ENCODE measurements around the gene SAMMSON. TPM values are rescaled to one million over a fixed set of nuclear protein-coding genes. Genes with fewer than 3 reads are reported as not detected.

Gene SAMMSON
- total RNA-seq, 1 experiment from 2014 or later = not detected

DNA sequence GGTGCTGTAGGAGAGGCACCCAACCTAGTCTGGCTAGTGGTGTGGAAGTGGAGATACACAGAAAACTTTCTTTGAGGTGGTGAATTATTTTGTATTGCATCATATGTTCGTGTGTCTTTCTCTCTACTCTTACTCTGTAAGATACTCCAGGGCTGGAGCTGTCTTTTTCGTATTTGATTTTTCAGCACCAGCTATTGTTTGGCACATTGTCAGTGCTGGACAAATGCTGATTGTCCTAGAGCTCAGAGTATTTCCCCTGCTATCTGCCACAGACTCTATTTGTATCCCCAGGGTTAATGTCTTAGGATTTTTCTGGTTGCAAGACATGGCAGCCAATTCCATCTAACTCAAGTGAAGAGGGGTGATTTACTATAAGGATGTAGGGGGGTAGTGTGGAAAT is 110.5 kb downstream of the SAMMSON start:
- Histone ChIP-seq H3K4me3 (ENCODE audit: low read depth in 2 of 2, low read length in 2 of 2) (no peak overlapping the region), H3K4me1 (ENCODE audit: control insufficient read depth, insufficient read depth, low read length) (no peaks in the 10 kb centered on the region), H3K27ac (ENCODE audit: low read length) (no peak overlapping the region), H3K9me3 (ENCODE audit: control insufficient read depth, insufficient read depth, low read depth, low read length) (no peaks in the 10 kb centered on the region), H3K36me3 (ENCODE audit: control insufficient read depth, insufficient read depth, low read length) (no peaks in the 10 kb centered on the region), H3K27me3 (ENCODE audit: control insufficient read depth, insufficient read depth, low read length) (no peaks in the 10 kb centered on the region)
- intact Hi-C loops (cut with micrococcal nuclease; ENCODE audit: unreplicated experiment) (no loop called here), in situ Hi-C loops (cut with HindIII; ENCODE audit: low pct_unique_long_range_greater_than_20kb, low sequenced_read_pairs) (no loop called here)
- CTCF ChIA-PET = no interaction called here
- POLR2A ChIA-PET = no interaction called here
- no peak for ATAC-seq
- DNase-seq (ENCODE audit: low read depth, low spot score) = no peak
- TF ChIP-seq TCF7L2 (IDR thresholded peaks at IDR 0.05; ENCODE audit: low read depth, low read length) = no peak
- TF ChIP-seq SIN3A (IDR thresholded peaks at IDR 0.05; ENCODE audit: borderline replicate concordance, insufficient read depth, low read depth, low read length) = no peak
- TF ChIP-seq, protein P1, sequence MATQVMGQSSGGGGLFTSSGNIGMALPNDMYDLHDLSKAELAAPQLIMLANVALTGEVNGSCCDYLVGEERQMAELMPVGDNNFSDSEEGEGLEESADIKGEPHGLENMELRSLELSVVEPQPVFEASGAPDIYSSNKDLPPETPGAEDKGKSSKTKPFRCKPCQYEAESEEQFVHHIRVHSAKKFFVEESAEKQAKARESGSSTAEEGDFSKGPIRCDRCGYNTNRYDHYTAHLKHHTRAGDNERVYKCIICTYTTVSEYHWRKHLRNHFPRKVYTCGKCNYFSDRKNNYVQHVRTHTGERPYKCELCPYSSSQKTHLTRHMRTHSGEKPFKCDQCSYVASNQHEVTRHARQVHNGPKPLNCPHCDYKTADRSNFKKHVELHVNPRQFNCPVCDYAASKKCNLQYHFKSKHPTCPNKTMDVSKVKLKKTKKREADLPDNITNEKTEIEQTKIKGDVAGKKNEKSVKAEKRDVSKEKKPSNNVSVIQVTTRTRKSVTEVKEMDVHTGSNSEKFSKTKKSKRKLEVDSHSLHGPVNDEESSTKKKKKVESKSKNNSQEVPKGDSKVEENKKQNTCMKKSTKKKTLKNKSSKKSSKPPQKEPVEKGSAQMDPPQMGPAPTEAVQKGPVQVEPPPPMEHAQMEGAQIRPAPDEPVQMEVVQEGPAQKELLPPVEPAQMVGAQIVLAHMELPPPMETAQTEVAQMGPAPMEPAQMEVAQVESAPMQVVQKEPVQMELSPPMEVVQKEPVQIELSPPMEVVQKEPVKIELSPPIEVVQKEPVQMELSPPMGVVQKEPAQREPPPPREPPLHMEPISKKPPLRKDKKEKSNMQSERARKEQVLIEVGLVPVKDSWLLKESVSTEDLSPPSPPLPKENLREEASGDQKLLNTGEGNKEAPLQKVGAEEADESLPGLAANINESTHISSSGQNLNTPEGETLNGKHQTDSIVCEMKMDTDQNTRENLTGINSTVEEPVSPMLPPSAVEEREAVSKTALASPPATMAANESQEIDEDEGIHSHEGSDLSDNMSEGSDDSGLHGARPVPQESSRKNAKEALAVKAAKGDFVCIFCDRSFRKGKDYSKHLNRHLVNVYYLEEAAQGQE (IDR thresholded peaks at IDR 0.05; ENCODE audit: insufficient read depth in 1 of 2, low read depth in 2 of 2, low read length in 1 of 2) = no peak
- no peak for TF ChIP-seq POLR2AphosphoS5 (IDR thresholded peaks at IDR 0.05; ENCODE audit: low read depth, low read length)
- TF ChIP-seq, protein P2, sequence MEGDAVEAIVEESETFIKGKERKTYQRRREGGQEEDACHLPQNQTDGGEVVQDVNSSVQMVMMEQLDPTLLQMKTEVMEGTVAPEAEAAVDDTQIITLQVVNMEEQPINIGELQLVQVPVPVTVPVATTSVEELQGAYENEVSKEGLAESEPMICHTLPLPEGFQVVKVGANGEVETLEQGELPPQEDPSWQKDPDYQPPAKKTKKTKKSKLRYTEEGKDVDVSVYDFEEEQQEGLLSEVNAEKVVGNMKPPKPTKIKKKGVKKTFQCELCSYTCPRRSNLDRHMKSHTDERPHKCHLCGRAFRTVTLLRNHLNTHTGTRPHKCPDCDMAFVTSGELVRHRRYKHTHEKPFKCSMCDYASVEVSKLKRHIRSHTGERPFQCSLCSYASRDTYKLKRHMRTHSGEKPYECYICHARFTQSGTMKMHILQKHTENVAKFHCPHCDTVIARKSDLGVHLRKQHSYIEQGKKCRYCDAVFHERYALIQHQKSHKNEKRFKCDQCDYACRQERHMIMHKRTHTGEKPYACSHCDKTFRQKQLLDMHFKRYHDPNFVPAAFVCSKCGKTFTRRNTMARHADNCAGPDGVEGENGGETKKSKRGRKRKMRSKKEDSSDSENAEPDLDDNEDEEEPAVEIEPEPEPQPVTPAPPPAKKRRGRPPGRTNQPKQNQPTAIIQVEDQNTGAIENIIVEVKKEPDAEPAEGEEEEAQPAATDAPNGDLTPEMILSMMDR (IDR thresholded peaks at IDR 0.05) = no peak
- no TSS peak for BruUV-seq (replicated peaks)

DNA sequence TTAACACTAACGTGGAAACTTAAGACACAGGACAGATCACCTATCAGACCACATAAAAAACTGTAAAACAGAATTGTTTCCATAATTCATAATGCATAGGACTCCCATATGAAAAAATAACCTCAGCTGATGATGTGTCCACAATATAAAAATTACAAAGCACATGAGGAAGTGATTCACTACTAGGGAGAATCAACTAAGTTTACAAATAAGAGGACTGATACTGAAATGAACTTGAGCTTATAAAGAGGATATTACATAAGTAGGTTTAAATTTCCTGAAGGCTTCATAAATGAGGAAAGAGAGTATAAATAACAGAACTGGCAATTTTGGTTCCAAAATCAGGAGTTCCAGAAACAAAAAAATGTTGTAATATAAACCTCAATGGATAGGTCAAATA is 111.9 kb downstream of the SAMMSON start:
- Histone ChIP-seq H3K4me3 (ENCODE audit: low read depth in 2 of 2, low read length in 2 of 2) (no peak overlapping the region), H3K36me3 (ENCODE audit: control insufficient read depth, insufficient read depth, low read length) (no peaks in the 10 kb centered on the region), H3K27me3 (ENCODE audit: control insufficient read depth, insufficient read depth, low read length) (no peaks in the 10 kb centered on the region), H3K27ac (ENCODE audit: low read length) (no peak overlapping the region), H3K4me1 (ENCODE audit: control insufficient read depth, insufficient read depth, low read length) (no peaks in the 10 kb centered on the region), H3K9me3 (ENCODE audit: control insufficient read depth, insufficient read depth, low read depth, low read length) (no peaks in the 10 kb centered on the region)
- no TSS peak for BruUV-seq (replicated peaks)
- intact Hi-C loops (cut with micrococcal nuclease; ENCODE audit: unreplicated experiment) = no loop called here
- ChIA-PET POLR2A (no interaction called here), CTCF (no interaction called here)
- no peak for ATAC-seq
- in situ Hi-C loops (cut with HindIII; ENCODE audit: low pct_unique_long_range_greater_than_20kb, low sequenced_read_pairs) = no loop called here
- TF ChIP-seq TCF7L2 (IDR thresholded peaks at IDR 0.05; ENCODE audit: low read depth, low read length) (no peak), SIN3A (IDR thresholded peaks at IDR 0.05; ENCODE audit: borderline replicate concordance, insufficient read depth, low read depth, low read length) (no peak), POLR2AphosphoS5 (IDR thresholded peaks at IDR 0.05; ENCODE audit: low read depth, low read length) (no peak)
- TF ChIP-seq, protein P2 (IDR thresholded peaks at IDR 0.05) = no peak
- TF ChIP-seq, protein P1 (IDR thresholded peaks at IDR 0.05; ENCODE audit: insufficient read depth in 1 of 2, low read depth in 2 of 2, low read length in 1 of 2) = no peak
- DNase-seq (ENCODE audit: low read depth, low spot score) = no peak
